ENCODE data around the gene ACTL6B.
A peak's percentile ranks its signal among the peaks of the same experiment; 100 is the strongest.

ACTL6B gene

GRCh38 chr7:100606313-100606712, 49.9 kb downstream of the ACTL6B start:
- DNase-seq (ENCODE audit: low read depth, low spot score): no peak
- in situ Hi-C loops (cut with HindIII; ENCODE audit: low sequenced_read_pairs): no loop called here
- no peak overlapping the region for H3K4me3 ChIP-seq (ENCODE audit: low read depth, low read length)
- TF ChIP-seq CTCF (IDR thresholded peaks at IDR 0.05; ENCODE audit: low read depth, low read length): no peak

- peak overlapping the region; percentile 53 for H3K4me3 ChIP-seq (ENCODE audit: low read depth, low read length)
- no peak for TF ChIP-seq CTCF (IDR thresholded peaks at IDR 0.05; ENCODE audit: low read depth, low read length)
- in situ Hi-C loops (cut with HindIII; ENCODE audit: low sequenced_read_pairs): no loop called here
- DNase-seq (ENCODE audit: low read depth, low spot score): peak; percentile 22
These were observed 51.0 kb downstream of the ACTL6B start for GRCh38 chr7:100604976-100605911.

GRCh38 chr7:100604028-100604975, 51.9 kb downstream of the ACTL6B start:
- H3K4me3 ChIP-seq (ENCODE audit: low read depth, low read length): peak overlapping the region; percentile 53
- peak; percentile 50 for TF ChIP-seq CTCF (IDR thresholded peaks at IDR 0.05; ENCODE audit: low read depth, low read length)
- peak; percentile 84 for DNase-seq (ENCODE audit: low read depth, low spot score)
- in situ Hi-C loops (cut with HindIII; ENCODE audit: low sequenced_read_pairs): no loop called here

GRCh38 chr7:100603726-100604027, 52.6 kb downstream of the ACTL6B start:
- in situ Hi-C loops (cut with HindIII; ENCODE audit: low sequenced_read_pairs): no loop called here
- no peak for TF ChIP-seq CTCF (IDR thresholded peaks at IDR 0.05; ENCODE audit: low read depth, low read length)
- peak; percentile 43 for DNase-seq (ENCODE audit: low read depth, low spot score)
- H3K4me3 ChIP-seq (ENCODE audit: low read depth, low read length): peak overlapping the region; percentile 53

- no peak for TF ChIP-seq CTCF (IDR thresholded peaks at IDR 0.05; ENCODE audit: low read depth, low read length)
These were observed 53.1 kb downstream of the ACTL6B start for GRCh38 chr7:100602889-100603725.

GRCh38 chr7:100600730-100601038, 55.6 kb downstream of the ACTL6B start:
- in situ Hi-C loops (cut with HindIII; ENCODE audit: low sequenced_read_pairs): no loop called here
- DNase-seq (ENCODE audit: low read depth, low spot score): no peak
- no peak overlapping the region for H3K4me3 ChIP-seq (ENCODE audit: low read depth, low read length)
- TF ChIP-seq CTCF (IDR thresholded peaks at IDR 0.05; ENCODE audit: low read depth, low read length): no peak

More at GRCh38 chr7:100602889-100603725, 53.1 kb downstream of the ACTL6B start:
- peak; percentile 89 for DNase-seq (ENCODE audit: low read depth, low spot score)
- in situ Hi-C loops (cut with HindIII; ENCODE audit: low sequenced_read_pairs): no loop called here
- peak overlapping the region; percentile 53 for H3K4me3 ChIP-seq (ENCODE audit: low read depth, low read length)

All from astrocyte of the spinal cord (primary cell).